ENCODE data around the gene MAMDC2. TPM values are rescaled to one million over a fixed set of nuclear protein-coding genes. Genes with fewer than 3 reads are reported as not detected.

The MAMDC2 gene
- total RNA-seq, 1 experiment from 2014 or later: 9.0 TPM

DNA sequence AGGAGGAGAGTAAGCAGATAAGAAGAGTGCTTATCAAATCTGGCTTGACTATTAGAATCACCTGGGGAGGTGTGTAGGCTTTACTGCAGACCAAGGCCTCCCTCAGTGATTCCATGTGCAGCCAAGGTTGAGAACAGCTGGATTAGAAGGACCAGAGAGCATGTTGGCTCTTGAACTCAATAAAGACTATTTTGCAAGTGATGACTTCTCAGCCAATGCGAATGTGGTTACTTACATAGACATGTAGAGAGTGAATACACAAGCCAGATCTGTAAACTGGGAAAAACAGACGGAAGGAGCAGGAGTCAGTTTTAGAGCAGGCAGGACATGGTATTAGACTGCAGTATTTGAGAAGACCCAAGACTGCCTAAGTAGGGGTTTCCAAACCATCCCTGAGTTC is 48.5 kb downstream of the MAMDC2 start:
- Histone ChIP-seq H3K4me1 (peaks cover 7% of the 10 kb centered on the region; the same call in 1 of the 2 replicates), H3K9me3 (replicated peaks) (no peaks in the 10 kb centered on the region; the same call in 1 of the 2 replicates), H3K27ac (no peak overlapping the region), H3K4me3 (no peak overlapping the region), H3K27me3 (no peaks in the 10 kb centered on the region), H3K36me3 (no peaks in the 10 kb centered on the region)
- no peak for DNase-seq

DNA sequence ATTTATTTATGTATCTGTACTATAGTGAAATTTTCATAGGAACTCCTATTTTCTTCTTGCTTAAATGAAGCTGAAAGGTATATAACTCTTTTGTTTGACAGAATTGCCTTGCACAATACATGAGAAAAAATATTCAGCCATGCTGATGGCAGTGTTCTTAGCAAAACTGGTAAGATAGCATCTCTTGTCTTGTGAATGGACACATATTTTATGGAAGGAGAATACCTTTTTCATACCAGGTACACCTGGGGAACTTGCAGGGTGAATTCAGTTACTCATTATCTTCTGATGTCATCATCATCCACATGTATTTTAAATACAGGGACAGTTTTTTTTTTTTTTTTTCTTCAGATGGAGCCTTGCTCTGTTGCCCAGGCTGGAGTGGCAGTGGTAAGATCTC is 49.4 kb downstream of the MAMDC2 start:
- H3K27ac ChIP-seq: no peak overlapping the region
- DNase-seq: no peak
- no peak overlapping the region for H3K4me3 ChIP-seq
- no peaks in the 10 kb centered on the region for H3K27me3 ChIP-seq
- H3K36me3 ChIP-seq: no peaks in the 10 kb centered on the region
- H3K9me3 ChIP-seq (replicated peaks): no peaks in the 10 kb centered on the region; the same call in 1 of the 2 replicates
- peaks cover 7% of the 10 kb centered on the region; the same call in 1 of the 2 replicates for H3K4me1 ChIP-seq

DNA sequence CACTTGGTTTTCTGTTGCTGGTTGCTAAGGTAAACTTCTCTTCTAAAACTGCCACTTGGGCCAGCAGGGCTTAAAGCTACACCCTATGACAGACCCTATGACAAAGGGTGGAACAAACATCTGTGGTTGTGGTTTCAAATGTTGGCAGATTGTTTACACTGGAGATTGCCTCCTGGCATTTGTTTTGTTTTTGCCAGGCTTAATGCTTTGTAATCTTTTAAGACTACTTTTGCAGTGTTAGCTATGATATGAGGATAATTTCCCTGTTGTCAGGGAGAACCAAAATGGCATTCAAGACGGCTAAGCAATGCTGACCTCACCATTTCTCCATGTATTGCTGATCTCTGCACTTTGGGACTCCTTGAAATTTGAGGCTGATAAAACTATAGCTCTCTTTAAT is 50.3 kb downstream of the MAMDC2 start:
- DNase-seq: peak; percentile 20 to 49
- Histone ChIP-seq H3K4me3 (no peak overlapping the region), H3K27ac (no peak overlapping the region), H3K9me3 (replicated peaks) (no peaks in the 10 kb centered on the region; the same call in 1 of the 2 replicates), H3K36me3 (no peaks in the 10 kb centered on the region), H3K4me1 (peaks cover 7% of the 10 kb centered on the region; the same call in 1 of the 2 replicates), H3K27me3 (no peaks in the 10 kb centered on the region)

DNA sequence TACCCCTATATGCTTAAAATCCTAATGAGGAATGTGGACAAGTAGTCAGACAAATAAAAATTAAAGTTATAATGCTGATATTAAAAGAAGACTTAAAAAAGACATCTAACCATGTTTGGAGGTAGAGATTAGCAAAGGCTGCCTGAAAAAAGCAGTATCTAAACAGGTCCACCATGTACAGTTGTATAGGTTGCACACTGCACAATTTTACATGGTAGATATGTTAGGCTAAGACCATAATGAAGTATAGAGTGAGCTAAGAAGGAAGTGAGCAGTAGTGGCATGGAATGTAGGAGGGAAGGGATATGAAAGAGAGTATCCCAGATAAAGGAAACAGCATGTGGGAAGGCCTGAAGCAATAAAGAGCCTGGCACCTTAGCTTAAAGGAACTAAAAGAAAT is 51.1 kb downstream of the MAMDC2 start:
- no peaks in the 10 kb centered on the region for H3K36me3 ChIP-seq
- no peaks in the 10 kb centered on the region for H3K27me3 ChIP-seq
- no peak overlapping the region for H3K27ac ChIP-seq
- no peaks in the 10 kb centered on the region; the same call in 1 of the 2 replicates for H3K9me3 ChIP-seq (replicated peaks)
- no peak overlapping the region for H3K4me3 ChIP-seq
- DNase-seq: no peak
- peaks cover 7% of the 10 kb centered on the region; the same call in 1 of the 2 replicates for H3K4me1 ChIP-seq

DNA sequence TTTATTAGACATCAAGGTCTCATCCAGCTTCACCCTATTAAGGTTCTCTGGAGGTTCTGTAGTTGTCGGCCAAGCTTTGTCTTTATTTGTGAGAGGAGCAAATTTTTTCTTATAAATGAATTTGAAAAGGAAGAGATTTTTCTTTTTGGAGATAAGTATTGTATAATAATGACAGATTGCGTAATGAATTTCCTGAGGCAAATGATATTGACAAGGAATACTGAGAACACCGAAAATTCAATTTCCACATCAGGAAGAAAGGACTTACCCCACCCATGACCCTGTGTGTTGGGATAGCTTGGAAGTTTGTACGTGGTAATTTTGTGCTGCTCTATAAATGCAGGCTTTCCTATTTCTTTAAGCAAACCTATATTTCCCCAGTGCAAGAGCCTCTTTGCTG is 53.5 kb downstream of the MAMDC2 start:
- Histone ChIP-seq H3K27ac (no peak overlapping the region), H3K27me3 (no peaks in the 10 kb centered on the region), H3K4me1 (peaks cover 7% of the 10 kb centered on the region; the same call in 1 of the 2 replicates), H3K4me3 (no peak overlapping the region), H3K36me3 (no peaks in the 10 kb centered on the region), H3K9me3 (replicated peaks) (no peaks in the 10 kb centered on the region; the same call in 1 of the 2 replicates)
- no peak for DNase-seq

DNA sequence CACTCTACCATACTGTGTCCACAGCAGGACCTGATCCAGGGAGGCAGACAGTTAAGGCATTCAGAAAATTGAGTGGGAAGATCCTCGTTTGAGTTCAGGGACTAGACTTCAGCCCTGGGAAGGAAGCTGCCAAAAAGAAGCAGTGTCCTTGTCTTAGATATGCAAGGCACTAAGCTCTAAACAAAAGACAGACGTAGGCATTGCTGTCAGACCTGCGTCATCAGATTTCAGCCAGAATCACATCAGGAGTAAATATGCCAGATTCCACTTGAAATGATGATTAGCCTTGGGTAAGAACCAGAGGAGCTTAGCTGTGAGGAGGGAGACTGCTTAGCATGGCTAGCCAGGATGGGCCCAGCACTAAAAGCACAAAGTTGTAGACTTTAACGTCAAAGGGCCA is 56.7 kb downstream of the MAMDC2 start:
- no peak for DNase-seq
- Histone ChIP-seq H3K4me3 (no peak overlapping the region), H3K9me3 (replicated peaks) (no peaks in the 10 kb centered on the region), H3K4me1 (no peaks in the 10 kb centered on the region), H3K27ac (no peak overlapping the region), H3K36me3 (no peaks in the 10 kb centered on the region), H3K27me3 (no peaks in the 10 kb centered on the region)

DNA sequence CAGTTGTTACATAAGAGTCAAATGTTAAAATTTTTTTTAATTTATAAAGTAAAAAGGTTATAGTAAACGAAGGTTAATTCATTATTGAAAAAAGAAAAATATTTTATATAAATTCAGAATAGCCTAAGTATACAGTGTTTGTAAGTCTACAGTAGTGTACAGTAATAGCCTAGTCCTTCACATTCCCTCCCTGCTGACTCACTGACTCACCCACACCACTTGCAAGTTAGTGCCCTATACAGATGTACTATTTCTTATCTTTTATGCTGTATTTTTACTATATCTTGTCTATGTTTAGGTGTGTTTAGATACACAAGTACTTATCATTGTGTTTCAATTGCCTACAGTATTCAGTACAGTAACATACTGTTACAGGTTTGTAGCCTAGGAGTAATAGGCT is 57.6 kb downstream of the MAMDC2 start:
- H3K36me3 ChIP-seq: no peaks in the 10 kb centered on the region
- DNase-seq: no peak
- H3K9me3 ChIP-seq (replicated peaks): no peaks in the 10 kb centered on the region
- no peaks in the 10 kb centered on the region for H3K27me3 ChIP-seq
- no peak overlapping the region for H3K27ac ChIP-seq
- no peaks in the 10 kb centered on the region for H3K4me1 ChIP-seq
- H3K4me3 ChIP-seq: no peak overlapping the region

DNA sequence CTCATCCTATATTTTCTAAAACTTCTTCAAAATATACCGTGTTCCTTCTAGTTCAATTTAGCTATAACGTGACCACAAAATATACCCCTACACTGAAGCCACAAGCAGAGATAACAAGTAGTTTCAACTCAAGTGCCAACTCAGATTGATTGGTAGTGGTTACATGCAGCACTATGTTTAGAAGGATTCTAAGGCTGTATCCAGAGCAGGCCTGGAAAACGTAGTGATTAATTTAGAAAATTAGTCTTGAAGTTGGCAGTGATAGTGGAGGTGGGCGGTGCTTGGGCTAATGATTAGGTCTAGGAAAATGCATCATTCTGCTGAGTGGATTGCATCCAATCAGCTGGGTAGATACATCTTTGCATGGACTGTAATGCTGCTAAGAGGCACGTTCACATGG is 61.5 kb downstream of the MAMDC2 start:
- no peak overlapping the region for H3K27ac ChIP-seq

DNA sequence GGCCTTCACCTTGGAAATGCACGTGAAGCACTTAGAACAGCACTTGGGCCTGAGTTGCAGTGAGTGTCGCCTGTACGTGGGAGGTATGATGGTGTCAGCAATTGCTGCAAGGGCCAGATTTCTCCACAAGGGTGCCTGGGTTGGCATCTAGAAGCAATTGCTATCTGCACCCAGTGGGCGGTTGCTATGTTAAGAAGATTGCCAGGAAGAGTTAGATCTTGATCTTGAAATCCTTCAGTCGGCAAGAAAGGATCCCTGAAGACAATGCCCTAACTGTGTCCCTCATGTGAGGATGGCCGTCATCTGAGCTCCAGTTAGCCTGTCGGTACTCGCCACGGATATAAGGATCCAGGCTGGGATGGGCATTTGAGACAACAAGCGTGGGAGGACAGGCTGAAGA is 62.9 kb downstream of the MAMDC2 start:
- no peak overlapping the region for H3K27ac ChIP-seq
- no peaks in the 10 kb centered on the region for H3K36me3 ChIP-seq
- no peaks in the 10 kb centered on the region for H3K9me3 ChIP-seq (replicated peaks)
- no peak overlapping the region for H3K4me3 ChIP-seq
- peaks cover 10% of the 10 kb centered on the region for H3K4me1 ChIP-seq
- no peak for DNase-seq
- H3K27me3 ChIP-seq: no peaks in the 10 kb centered on the region

More for the DNA sequence above, 61.5 kb downstream of the MAMDC2 start:
- Histone ChIP-seq H3K4me1 (peaks cover 2% of the 10 kb centered on the region), H3K27me3 (no peaks in the 10 kb centered on the region), H3K36me3 (no peaks in the 10 kb centered on the region), H3K4me3 (no peak overlapping the region), H3K9me3 (replicated peaks) (no peaks in the 10 kb centered on the region)
- DNase-seq: no peak

DNA sequence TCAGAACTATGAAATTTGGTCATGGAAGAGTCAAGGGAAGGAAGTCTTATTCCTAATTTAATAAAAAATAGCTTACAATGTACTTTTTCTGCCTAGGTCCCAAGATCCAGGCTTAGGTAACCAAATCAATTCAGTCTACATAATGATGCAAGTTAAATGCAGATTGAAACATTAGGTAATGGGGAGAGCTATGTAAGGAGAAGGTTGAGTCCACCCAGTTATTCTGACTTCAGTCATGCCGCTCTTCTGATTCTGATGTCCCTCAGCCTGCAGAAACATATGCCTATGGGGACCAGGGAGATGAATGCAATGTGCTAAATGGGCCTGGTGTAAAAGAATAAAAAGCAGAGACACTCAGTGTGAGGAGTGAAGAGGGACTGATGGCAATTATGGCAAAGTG is 63.9 kb downstream of the MAMDC2 start:
- Histone ChIP-seq H3K36me3 (no peaks in the 10 kb centered on the region), H3K4me3 (no peak overlapping the region), H3K27ac (no peak overlapping the region), H3K27me3 (no peaks in the 10 kb centered on the region), H3K4me1 (peaks cover 10% of the 10 kb centered on the region), H3K9me3 (replicated peaks) (no peaks in the 10 kb centered on the region)
- DNase-seq: no peak

DNA sequence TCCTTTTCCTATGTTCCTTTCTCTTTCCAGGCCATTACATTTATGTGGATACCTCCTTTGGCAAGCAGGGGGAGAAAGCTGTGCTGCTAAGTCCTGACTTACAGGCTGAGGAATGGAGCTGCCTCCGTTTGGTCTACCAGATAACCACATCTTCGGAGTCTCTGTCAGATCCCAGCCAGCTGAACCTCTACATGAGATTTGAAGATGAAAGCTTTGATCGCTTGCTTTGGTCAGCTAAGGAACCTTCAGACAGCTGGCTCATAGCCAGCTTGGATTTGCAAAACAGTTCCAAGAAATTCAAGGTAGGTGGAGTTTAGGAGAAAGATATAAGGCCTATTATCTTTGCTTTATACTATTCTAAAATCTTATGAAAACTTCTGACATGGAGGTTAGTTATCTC is 64.5 kb downstream of the MAMDC2 start:
- no peaks in the 10 kb centered on the region for H3K36me3 ChIP-seq
- no peak for DNase-seq
- no peaks in the 10 kb centered on the region for H3K27me3 ChIP-seq
- H3K27ac ChIP-seq: no peak overlapping the region
- H3K4me1 ChIP-seq: peaks cover 10% of the 10 kb centered on the region
- H3K9me3 ChIP-seq (replicated peaks): no peaks in the 10 kb centered on the region
- H3K4me3 ChIP-seq: no peak overlapping the region

DNA sequence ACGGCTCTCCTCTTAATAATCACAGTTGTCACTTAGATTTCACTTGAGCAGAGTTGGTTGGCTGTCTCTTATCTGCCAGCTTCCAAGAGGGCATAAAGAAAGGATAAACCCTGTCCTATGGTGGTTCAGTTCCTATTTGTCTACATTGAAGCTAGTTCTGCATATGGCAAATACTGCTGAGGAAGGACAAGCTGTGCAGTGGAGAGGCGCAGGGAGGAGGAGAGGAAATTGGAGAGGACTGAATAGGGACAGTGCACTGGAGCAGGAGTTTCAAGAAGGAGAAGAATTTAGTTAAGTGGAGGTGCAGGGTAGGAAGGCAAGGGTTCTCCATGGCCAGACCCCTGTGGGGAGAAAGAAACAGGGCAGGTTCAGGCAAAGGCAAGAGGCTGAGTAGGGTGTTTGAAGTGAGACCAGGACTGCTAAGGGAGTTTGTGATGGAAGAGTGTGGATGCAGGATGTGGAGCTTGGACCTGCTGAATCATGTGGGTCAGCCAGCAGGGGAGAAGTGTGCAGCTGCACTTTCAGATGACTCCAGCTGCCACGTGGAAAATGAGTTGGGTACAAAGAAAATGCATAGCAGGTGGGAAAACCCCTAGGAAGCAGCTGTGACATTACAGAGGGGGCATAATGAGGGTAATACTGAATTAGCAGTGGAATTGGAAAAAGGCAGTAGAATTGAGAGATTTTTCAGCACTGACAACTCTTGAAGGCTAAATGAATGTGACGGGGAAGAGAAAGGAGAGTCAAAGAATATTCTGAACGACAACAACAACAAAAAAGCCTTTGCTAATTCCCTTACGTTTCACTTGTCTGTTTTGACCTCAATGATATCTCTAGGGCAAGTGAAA is 66.8 kb downstream of the MAMDC2 start:
- H3K27me3 ChIP-seq: no peaks in the 10 kb centered on the region
- no peaks in the 10 kb centered on the region for H3K9me3 ChIP-seq (replicated peaks)
- H3K27ac ChIP-seq: peak overlapping the region; percentile 66
- peak; percentile 68 to 78 for DNase-seq
- no peaks in the 10 kb centered on the region for H3K36me3 ChIP-seq
- H3K4me1 ChIP-seq: peaks cover 10% of the 10 kb centered on the region
- no peak overlapping the region for H3K4me3 ChIP-seq

DNA sequence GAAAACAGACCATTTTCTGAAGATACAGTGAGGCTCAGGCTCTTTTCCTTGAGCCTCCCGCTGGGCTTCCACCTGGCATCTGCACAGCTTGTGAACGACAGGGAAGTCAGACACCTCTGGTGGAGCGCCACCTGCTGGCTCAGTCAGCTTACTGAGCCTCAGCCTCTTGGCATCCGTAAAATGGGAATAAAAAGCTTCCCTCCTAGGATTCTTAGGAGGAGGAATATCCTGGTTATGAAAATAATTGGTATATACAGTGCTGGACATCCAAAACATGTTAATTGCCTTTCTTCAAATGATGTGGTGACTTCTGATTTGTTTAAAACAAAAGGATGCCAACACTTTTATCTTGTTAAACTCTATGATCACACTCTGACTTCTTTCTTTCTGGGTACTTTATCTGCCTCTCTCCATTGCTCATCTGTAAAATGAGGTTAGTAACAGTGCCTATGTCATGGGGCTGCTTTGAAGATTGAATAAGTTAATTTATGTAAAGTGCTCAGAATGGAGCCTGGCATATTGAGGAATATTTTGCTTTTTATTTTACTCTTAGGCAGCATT is 67.5 kb downstream of the MAMDC2 start:
- Histone ChIP-seq H3K4me3 (no peak overlapping the region), H3K9me3 (replicated peaks) (no peaks in the 10 kb centered on the region), H3K4me1 (peaks cover 10% of the 10 kb centered on the region), H3K36me3 (no peaks in the 10 kb centered on the region), H3K27ac (peak overlapping the region; percentile 66), H3K27me3 (no peaks in the 10 kb centered on the region)
- DNase-seq: peak; percentile 81 to 89

DNA sequence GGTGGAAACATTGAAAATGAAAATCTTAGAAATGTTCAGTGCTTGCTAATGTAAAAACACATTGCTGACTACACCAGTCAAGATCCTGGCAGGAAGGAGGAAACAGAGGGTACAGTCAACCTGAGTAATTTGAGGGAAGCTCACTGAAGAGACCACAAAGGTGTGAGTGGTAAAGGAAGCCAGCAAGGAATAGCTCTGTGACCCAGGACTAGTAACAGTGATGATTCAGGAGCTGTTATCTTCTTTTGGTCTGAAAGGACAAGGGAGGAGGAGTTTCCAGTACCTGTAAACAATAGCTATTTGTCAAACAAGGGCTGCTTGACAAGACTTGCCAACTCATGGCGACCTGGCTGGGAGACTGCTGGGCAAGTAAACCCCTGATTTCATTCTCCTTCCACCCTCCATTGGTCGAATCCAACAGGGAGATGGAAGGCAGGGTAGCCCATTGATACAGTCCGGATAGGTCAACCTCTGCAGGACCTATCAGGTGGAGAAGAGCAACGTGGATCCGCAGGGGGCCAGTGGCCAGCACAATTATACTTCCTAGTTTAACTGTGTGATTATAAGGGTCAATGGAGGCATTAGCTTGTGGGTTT is 68.1 kb downstream of the MAMDC2 start:
- H3K36me3 ChIP-seq: no peaks in the 10 kb centered on the region
- DNase-seq: no peak
- H3K27me3 ChIP-seq: no peaks in the 10 kb centered on the region
- no peak overlapping the region for H3K4me3 ChIP-seq
- no peak overlapping the region for H3K27ac ChIP-seq
- peaks cover 10% of the 10 kb centered on the region for H3K4me1 ChIP-seq
- no peaks in the 10 kb centered on the region for H3K9me3 ChIP-seq (replicated peaks)

DNA sequence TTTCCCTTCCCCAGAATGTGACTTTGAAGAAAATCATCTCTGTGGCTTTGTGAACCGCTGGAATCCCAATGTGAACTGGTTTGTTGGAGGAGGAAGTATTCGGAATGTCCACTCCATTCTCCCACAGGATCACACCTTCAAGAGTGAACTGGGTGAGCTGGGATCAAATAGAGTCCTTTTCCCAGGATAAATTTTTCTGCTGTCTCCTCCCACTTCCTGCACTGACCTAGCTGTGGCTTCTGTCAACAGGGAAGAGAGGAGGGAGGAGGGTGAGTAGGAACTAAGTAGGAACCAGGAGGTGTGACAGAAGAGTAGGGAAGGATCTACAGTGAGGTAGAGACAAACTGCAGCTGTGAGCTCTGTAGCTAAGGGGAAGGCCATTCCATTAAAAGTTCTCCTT is 69.3 kb downstream of the MAMDC2 start:
- Histone ChIP-seq H3K36me3 (no peaks in the 10 kb centered on the region), H3K4me1 (peaks cover 10% of the 10 kb centered on the region), H3K27ac (no peak overlapping the region), H3K27me3 (no peaks in the 10 kb centered on the region), H3K4me3 (no peak overlapping the region), H3K9me3 (replicated peaks) (no peaks in the 10 kb centered on the region)
- no peak for DNase-seq

All from SJCRH30 (cell line).